HepG2 (cell line): Measurements from ENCODE around the gene HPD. TPM values are rescaled to one million over a fixed set of nuclear protein-coding genes. Genes with fewer than 3 reads are reported as not detected.
A peak's percentile ranks its signal among the peaks of the same experiment; 100 is the strongest.

ENCODE experiments used
- CEBPG ChIP-seq: IDR thresholded peaks from 2 replicates; pipeline ENCODE4 v1.6.1; 2016
- CHD4 ChIP-seq: fragments of 200-600 bp; sonication (generic); IDR thresholded peaks from 2 replicates; pipeline ENCODE4 v1.7.0; 2017; ENCODE audit warnings: mild to moderate bottlenecking, low read length, borderline replicate concordance
- FIP1L1 ChIP-seq: fragments of 200-400 bp; formaldehyde crosslinking; IDR thresholded peaks from 2 replicates; pipeline ENCODE4 v1.6.1; 2018; ENCODE audit warnings: low read depth, mild to moderate bottlenecking, low read length, moderate library complexity, borderline replicate concordance; ENCODE audit not compliant: insufficient read depth
- FOXK1 ChIP-seq: sonication (generic); formaldehyde crosslinking; IDR thresholded peaks from 2 replicates; pipeline ENCODE4 v1.4.0; 2020; ENCODE audit warnings: low read depth, missing genetic modification reagents, borderline replicate concordance
- HNRNPUL1 ChIP-seq: fragments of 200-400 bp; formaldehyde crosslinking; IDR thresholded peaks from 2 replicates; pipeline ENCODE4 v1.6.1; 2017; ENCODE audit warnings: low read depth, mild to moderate bottlenecking, low read length, moderate library complexity
- HOXA9 ChIP-seq: sonication (generic); formaldehyde crosslinking; IDR thresholded peaks from 2 replicates; pipeline ENCODE4 v1.8.1; 2022; ENCODE audit warnings: missing genetic modification reagents, mild to moderate bottlenecking, moderate library complexity, borderline replicate concordance
- MIER3 ChIP-seq: IDR thresholded peaks from 2 replicates; pipeline ENCODE4 v1.6.1; 2016; ENCODE audit warnings: missing compliant biosample characterization, borderline replicate concordance
- RBAK ChIP-seq: sonication (generic); formaldehyde crosslinking; IDR thresholded peaks from 2 replicates; pipeline ENCODE4 v1.5.1; 2020; ENCODE audit warnings: mild to moderate bottlenecking, missing genetic modification reagents
- RXRA ChIP-seq: sonication (generic); formaldehyde crosslinking; IDR thresholded peaks from 2 replicates; pipeline ENCODE4 v1.5.1; 2020; ENCODE audit warnings: missing genetic modification reagents
- TCF12 ChIP-seq, 2 experiments: fragments of 450-650 bp in 1 of 2; sonication (generic) in 1 of 2; formaldehyde crosslinking in 1 of 2; IDR thresholded peaks; 2 replicates each; pipeline versions ENCODE4 v1.6.1 to v1.8.0; 2017 to 2022; ENCODE audit warnings: antibody characterized with exemption in 1 of 2, mild to moderate bottlenecking in 1 of 2, missing genetic modification reagents in 1 of 2, moderate library complexity in 1 of 2
- ZBTB38 ChIP-seq: sonication (generic); formaldehyde crosslinking; IDR thresholded peaks from 2 replicates; pipeline ENCODE4 v1.5.1; 2020; ENCODE audit warnings: mild to moderate bottlenecking, missing genetic modification reagents
- ZFP37 ChIP-seq: sonication (generic); formaldehyde crosslinking; IDR thresholded peaks from 2 replicates; pipeline ENCODE4 v1.4.0; 2020; ENCODE audit warnings: missing genetic modification reagents, borderline replicate concordance
- ZFYVE20 ChIP-seq: sonication (generic); formaldehyde crosslinking; IDR thresholded peaks from 2 replicates; pipeline ENCODE4 v1.8.0; 2023; ENCODE audit warnings: low read depth, mild to moderate bottlenecking, moderate library complexity, missing genetic modification reagents, borderline replicate concordance
- ZNF138 ChIP-seq: sonication (generic); formaldehyde crosslinking; IDR thresholded peaks from 2 replicates; pipeline ENCODE4 v1.5.0; 2020; ENCODE audit warnings: mild to moderate bottlenecking, low read depth, missing genetic modification reagents
- ZNF232 ChIP-seq: sonication (generic); formaldehyde crosslinking; IDR thresholded peaks from 2 replicates; pipeline ENCODE4 v1.4.0; 2020; ENCODE audit warnings: missing genetic modification reagents, borderline replicate concordance
- ZNF274 ChIP-seq: sonication (generic); formaldehyde crosslinking; IDR thresholded peaks from 2 replicates; pipeline ENCODE4 v1.5.1; 2020; ENCODE audit warnings: mild to moderate bottlenecking, missing genetic modification reagents
- ZNF598 ChIP-seq: sonication (generic); formaldehyde crosslinking; IDR thresholded peaks from 2 replicates; pipeline ENCODE4 v1.5.1; 2020; ENCODE audit warnings: mild to moderate bottlenecking, missing genetic modification reagents, borderline replicate concordance
- ZNF607 ChIP-seq: sonication (generic); formaldehyde crosslinking; IDR thresholded peaks from 2 replicates; pipeline ENCODE4 v1.5.1; 2020; ENCODE audit warnings: missing genetic modification reagents, mild to moderate bottlenecking, borderline replicate concordance
- ZNF619 ChIP-seq: sonication (generic); formaldehyde crosslinking; IDR thresholded peaks from 2 replicates; pipeline ENCODE4 v1.4.0; 2020; ENCODE audit warnings: mild to moderate bottlenecking, missing genetic modification reagents
- ZNF644 ChIP-seq: IDR thresholded peaks from 2 replicates; pipeline ENCODE4 v1.6.1; 2016; ENCODE audit warnings: low read depth
- ZNF713 ChIP-seq: sonication (generic); formaldehyde crosslinking; IDR thresholded peaks from 2 replicates; pipeline ENCODE4 v1.4.0; 2020; ENCODE audit warnings: mild to moderate bottlenecking, missing genetic modification reagents
- ZNF761 ChIP-seq: sonication (generic); formaldehyde crosslinking; conservative IDR thresholded peaks from 2 replicates; pipeline ENCODE4 v1.4.0; 2020; ENCODE audit warnings: mild to moderate bottlenecking, missing genetic modification reagents
- ZNF790 ChIP-seq: sonication (generic); formaldehyde crosslinking; IDR thresholded peaks from 2 replicates; pipeline ENCODE4 v1.8.0; 2022; ENCODE audit warnings: missing genetic modification reagents, mild to moderate bottlenecking, borderline replicate concordance
- ZNF792 ChIP-seq: IDR thresholded peaks from 2 replicates; pipeline ENCODE4 v1.6.1; 2016
- polyA plus RNA-seq, 8 experiments: library from polyadenylated mRNA; depleted of rRNA in 3 of 8; stranded (reverse) in 7 of 8; unstranded in 1 of 8; fragments of >200 nt; fragmentation: Illumina TruSeq in 4 of 8; extraction: Trizol in 4 of 8; gene quantifications; 2 replicates each; pipeline versions ENCODE4 v1.2.1 to v1.2.3, GENCODE V29; 2011 to 2016; ENCODE audit warnings: low read depth in 4 of 8, missing spikeins in 1 of 8, mixed read lengths in 1 of 8; ENCODE audit not compliant: insufficient read depth in 1 of 8
- total RNA-seq, 5 experiments: library from RNA; depleted of rRNA; stranded (reverse); fragments of >200 nt; fragmentation: Illumina TruSeq; extraction: Trizol; gene quantifications; 2 replicates each; pipeline ENCODE4 v1.2.3, GENCODE V29; 2016; ENCODE audit warnings: low read depth in 1 of 5
- TF ChIP-seq, protein P1 (sequence below): sonication (generic); formaldehyde crosslinking; IDR thresholded peaks from 2 replicates; pipeline ENCODE4 v1.4.0; 2020; ENCODE audit warnings: missing genetic modification reagents
- TF ChIP-seq, protein P2 (sequence below): sonication (generic); formaldehyde crosslinking; IDR thresholded peaks from 2 replicates; pipeline ENCODE4 v1.5.0; 2020; ENCODE audit warnings: missing genetic modification reagents
- TF ChIP-seq, protein P3 (sequence below): sonication (generic); formaldehyde crosslinking; IDR thresholded peaks from 2 replicates; pipeline ENCODE4 v1.8.0; 2022; ENCODE audit warnings: mild to moderate bottlenecking, missing genetic modification reagents

Gene HPD
- total and polyA plus RNA-seq, 2 of the 13 experiments (the other 11 are each of a cell fraction or from before 2014, with no cell fraction given), result 120 to 195 TPM

DNA sequence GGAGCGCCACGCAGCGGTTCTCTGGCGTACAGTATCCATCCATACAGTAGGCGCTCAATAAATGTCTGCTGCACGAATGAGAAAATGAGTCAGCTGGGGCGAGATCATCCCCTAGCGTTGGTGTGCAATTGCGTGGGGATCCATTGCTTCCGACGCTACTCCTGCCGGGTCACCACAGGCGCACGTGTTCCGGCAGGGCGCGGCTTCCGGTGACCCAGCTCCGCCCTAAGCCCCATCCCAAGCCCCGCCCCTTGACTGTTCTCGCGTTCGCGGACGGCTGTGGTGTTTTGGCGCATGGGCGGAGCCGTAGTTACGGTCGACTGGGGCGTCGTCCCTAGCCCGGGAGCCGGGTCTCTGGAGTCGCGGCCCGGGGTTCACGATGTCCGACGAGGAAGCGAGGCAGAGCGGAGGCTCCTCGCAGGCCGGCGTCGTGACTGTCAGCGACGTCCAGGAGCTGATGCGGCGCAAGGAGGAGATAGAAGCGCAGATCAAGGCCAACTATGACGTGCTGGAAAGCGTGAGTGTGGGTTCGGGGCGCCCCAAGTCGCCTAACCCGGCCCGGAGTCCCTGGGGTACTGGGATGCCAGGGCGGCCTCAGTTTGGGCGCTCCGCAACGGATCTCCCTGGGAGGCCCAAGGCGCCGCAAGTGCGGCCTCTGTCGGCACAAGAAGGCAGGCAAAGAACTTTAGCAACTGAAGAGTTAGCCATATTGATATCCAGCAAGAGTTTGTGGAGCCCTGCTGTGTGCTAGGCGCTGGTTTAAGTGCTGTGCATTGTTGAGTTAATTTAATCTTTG is 30.0 kb upstream of the HPD start, which contains the start of gene PSMD9 (continued):
- no peak for TF ChIP-seq RBAK (CRISPR knock-in tag)
- TF ChIP-seq ZNF607, result peak; percentile 98; the same call in 1 of the 2 replicates
- TF ChIP-seq ZNF792 (CRISPR knock-in tag), result peak; percentile 82; the same call in 1 of the 2 replicates
- TF ChIP-seq, protein P1, sequence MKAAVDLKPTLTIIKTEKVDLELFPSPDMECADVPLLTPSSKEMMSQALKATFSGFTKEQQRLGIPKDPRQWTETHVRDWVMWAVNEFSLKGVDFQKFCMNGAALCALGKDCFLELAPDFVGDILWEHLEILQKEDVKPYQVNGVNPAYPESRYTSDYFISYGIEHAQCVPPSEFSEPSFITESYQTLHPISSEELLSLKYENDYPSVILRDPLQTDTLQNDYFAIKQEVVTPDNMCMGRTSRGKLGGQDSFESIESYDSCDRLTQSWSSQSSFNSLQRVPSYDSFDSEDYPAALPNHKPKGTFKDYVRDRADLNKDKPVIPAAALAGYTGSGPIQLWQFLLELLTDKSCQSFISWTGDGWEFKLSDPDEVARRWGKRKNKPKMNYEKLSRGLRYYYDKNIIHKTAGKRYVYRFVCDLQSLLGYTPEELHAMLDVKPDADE (CRISPR knock-in tag), result no peak
- no peak for TF ChIP-seq HNRNPUL1
- TF ChIP-seq, protein P2, sequence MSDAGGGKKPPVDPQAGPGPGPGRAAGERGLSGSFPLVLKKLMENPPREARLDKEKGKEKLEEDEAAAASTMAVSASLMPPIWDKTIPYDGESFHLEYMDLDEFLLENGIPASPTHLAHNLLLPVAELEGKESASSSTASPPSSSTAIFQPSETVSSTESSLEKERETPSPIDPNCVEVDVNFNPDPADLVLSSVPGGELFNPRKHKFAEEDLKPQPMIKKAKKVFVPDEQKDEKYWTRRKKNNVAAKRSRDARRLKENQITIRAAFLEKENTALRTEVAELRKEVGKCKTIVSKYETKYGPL (CRISPR knock-in tag), result no peak
- no peak for TF ChIP-seq FIP1L1
- TF ChIP-seq ZFYVE20, result no peak
- TF ChIP-seq MIER3 (CRISPR knock-in tag), result peak; percentile 83
- peak; percentile 90 for TF ChIP-seq ZNF274 (CRISPR knock-in tag)
- peak; percentile 71; the same call in 1 of the 2 replicates for TF ChIP-seq ZNF644 (CRISPR knock-in tag)
- TF ChIP-seq ZNF713 (CRISPR knock-in tag), result peak; percentile 97; the same call in 1 of the 2 replicates
- peak; percentile 77 for TF ChIP-seq FOXK1 (CRISPR knock-in tag)
- TF ChIP-seq TCF12 (IDR thresholded peaks at IDR 0.05), result no peak
- TF ChIP-seq TCF12 (CRISPR knock-in tag; IDR thresholded peaks at IDR 0.05), result peak; percentile 56; the same call in 1 of the 2 replicates
- TF ChIP-seq ZBTB38, result peak; percentile 83; the same call in 1 of the 2 replicates
- TF ChIP-seq RXRA, result peak; percentile 91
- peak; percentile 72 for TF ChIP-seq CEBPG (CRISPR knock-in tag)
- peak; percentile 40; the same call in 1 of the 2 replicates for TF ChIP-seq ZFP37 (CRISPR knock-in tag)
- TF ChIP-seq ZNF138 (CRISPR knock-in tag), result no peak; the same call in 1 of the 2 replicates
- peak; percentile 91; the same call in 1 of the 2 replicates for TF ChIP-seq ZNF598 (CRISPR knock-in tag)
- peak; percentile 89; the same call in 1 of the 2 replicates for TF ChIP-seq ZNF790
- TF ChIP-seq, protein P3, sequence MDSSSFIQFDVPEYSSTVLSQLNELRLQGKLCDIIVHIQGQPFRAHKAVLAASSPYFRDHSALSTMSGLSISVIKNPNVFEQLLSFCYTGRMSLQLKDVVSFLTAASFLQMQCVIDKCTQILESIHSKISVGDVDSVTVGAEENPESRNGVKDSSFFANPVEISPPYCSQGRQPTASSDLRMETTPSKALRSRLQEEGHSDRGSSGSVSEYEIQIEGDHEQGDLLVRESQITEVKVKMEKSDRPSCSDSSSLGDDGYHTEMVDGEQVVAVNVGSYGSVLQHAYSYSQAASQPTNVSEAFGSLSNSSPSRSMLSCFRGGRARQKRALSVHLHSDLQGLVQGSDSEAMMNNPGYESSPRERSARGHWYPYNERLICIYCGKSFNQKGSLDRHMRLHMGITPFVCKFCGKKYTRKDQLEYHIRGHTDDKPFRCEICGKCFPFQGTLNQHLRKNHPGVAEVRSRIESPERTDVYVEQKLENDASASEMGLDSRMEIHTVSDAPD (CRISPR knock-in tag), result no peak; the same call in none of the 2 replicates
- peak; percentile 83; the same call in 1 of the 2 replicates for TF ChIP-seq HOXA9
- TF ChIP-seq CHD4, result peak; percentile 16; the same call in 1 of the 2 replicates
- no peak; the same call in 1 of the 2 replicates for TF ChIP-seq ZNF232
- peak; percentile 98 for TF ChIP-seq ZNF761 (CRISPR knock-in tag)
- TF ChIP-seq ZNF619, result peak; percentile 88; the same call in 1 of the 2 replicates
